ENCODE results near the gene DIDO1. TPM values are rescaled to one million over a fixed set of nuclear protein-coding genes. Genes with fewer than 3 reads are reported as not detected.

The DIDO1 gene
- total and polyA plus RNA-seq, 2 of the 4 experiments (the other 2 are of a cell fraction) = 21.8 to 28.1 TPM

- intact Hi-C loops (cut with micrococcal nuclease) (no loop called here), dilution Hi-C loops (cut with HindIII; ENCODE audit: low sequenced_read_pairs, unreplicated experiment) (no loop called here), in situ Hi-C loops (cut with MboI; ENCODE audit: low sequenced_read_pairs) (no loop called here)
- Histone ChIP-seq H3K9ac (ENCODE audit: low read depth, low read length) (no peak overlapping the region), H3K18ac (ENCODE audit: low read depth, low read length) (no peak overlapping the region), H2BK5ac (ENCODE audit: low read depth, low read length, poor library complexity, severe bottlenecking) (no peak overlapping the region), H3K27ac (ENCODE audit: insufficient read depth, low read length) (no peak overlapping the region), H3K4me2 (ENCODE audit: low read depth, low read length) (no peak overlapping the region), H3K79me1 (ENCODE audit: low read depth in 1 of 2, low read length in 2 of 2) (peaks cover 10 to 23% of the 10 kb centered on the region in 2 experiments; a peak in 3 of 4 replicates), H2BK15ac (ENCODE audit: low read depth, low read length) (no peak overlapping the region), H4K20me1 (ENCODE audit: insufficient read depth, low read length) (no peaks in the 10 kb centered on the region; the same call in none of the 2 replicates), H2AFZ (replicated peaks; ENCODE audit: low read length, poor library complexity) (no peak overlapping the region), H4K91ac (ENCODE audit: insufficient read depth, low read depth, low read length) (no peak overlapping the region), H3K4me1 (ENCODE audit: control insufficient read depth, insufficient read depth, low read length) (no peaks in the 10 kb centered on the region), H2AK5ac (ENCODE audit: low read depth, low read length) (no peak overlapping the region), H3K23ac (ENCODE audit: low read depth, low read length) (no peak overlapping the region), H2BK120ac (ENCODE audit: low read depth, low read length) (no peak overlapping the region), H3K14ac (replicated peaks; ENCODE audit: low read depth, low read length) (no peak overlapping the region), H3K9me1 (ENCODE audit: insufficient read depth, low read length) (no peaks in the 10 kb centered on the region), H2AK9ac (replicated peaks; ENCODE audit: low read depth, low read length, poor library complexity) (no peak overlapping the region), H3K27me3 (ENCODE audit: control insufficient read depth, insufficient read depth, low read length) (no peaks in the 10 kb centered on the region), H3K4ac (ENCODE audit: low read depth, low read length) (no peak overlapping the region), H3K4me3 (ENCODE audit: insufficient read depth, low read depth, low read length) (no peak overlapping the region), H3K9me3 (ENCODE audit: control insufficient read depth, insufficient read depth, low read length) (no peaks in the 10 kb centered on the region), H4K5ac (ENCODE audit: low read depth, low read length) (no peak overlapping the region), H3K56ac (ENCODE audit: extremely low read depth, insufficient read depth, low read length) (no peak overlapping the region), H4K8ac (ENCODE audit: low read depth in 2 of 2, low read length in 2 of 2) (no peak overlapping the region), H3K36me3 (ENCODE audit: control insufficient read depth, insufficient read depth, low read length) (peaks cover 24% of the 10 kb centered on the region), H2BK20ac (ENCODE audit: low read depth, low read length) (no peak overlapping the region)
- WGBS, 2 experiments (ENCODE audit: extremely low coverage in 2 of 2, insufficient read length in 1 of 2) = 90% methylated on average over 16 of the region's 22 CpGs; no CpG with 5 or more reads in 1 of the 2 experiments
- CTCF ChIA-PET = no interaction called here
- DNase-seq = no peak
- BruUV-seq (replicated peaks) = no TSS peak
- no peak for ATAC-seq (ENCODE audit: low read depth)
- POLR2A ChIA-PET (ENCODE audit: unreplicated experiment) = no interaction called here
- TF ChIP-seq POLR2A (IDR thresholded peaks at IDR 0.05; ENCODE audit: low read depth, low read length) = no peak
- TF ChIP-seq MAZ (IDR thresholded peaks at IDR 0.05; ENCODE audit: borderline replicate concordance, low read depth, low read length) = no peak
- no peak for TF ChIP-seq CTCF (conservative IDR thresholded peaks at IDR 0.05; ENCODE audit: low read depth, low read length)
- TF ChIP-seq, protein P1, sequence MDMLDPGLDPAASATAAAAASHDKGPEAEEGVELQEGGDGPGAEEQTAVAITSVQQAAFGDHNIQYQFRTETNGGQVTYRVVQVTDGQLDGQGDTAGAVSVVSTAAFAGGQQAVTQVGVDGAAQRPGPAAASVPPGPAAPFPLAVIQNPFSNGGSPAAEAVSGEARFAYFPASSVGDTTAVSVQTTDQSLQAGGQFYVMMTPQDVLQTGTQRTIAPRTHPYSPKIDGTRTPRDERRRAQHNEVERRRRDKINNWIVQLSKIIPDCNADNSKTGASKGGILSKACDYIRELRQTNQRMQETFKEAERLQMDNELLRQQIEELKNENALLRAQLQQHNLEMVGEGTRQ (IDR thresholded peaks at IDR 0.05; ENCODE audit: low read depth, low read length) = no peak
- no peak for TF ChIP-seq CHD1 (IDR thresholded peaks at IDR 0.05; ENCODE audit: low read depth, low read length)
- no peak for TF ChIP-seq SMC3 (IDR thresholded peaks at IDR 0.05; ENCODE audit: low read depth, low read length)
- TF ChIP-seq CEBPB (IDR thresholded peaks at IDR 0.05; ENCODE audit: low read depth, low read length) = no peak
- no peak for TF ChIP-seq RCOR1 (IDR thresholded peaks at IDR 0.05; ENCODE audit: insufficient replicate concordance, low read length)
- TF ChIP-seq MAFK (IDR thresholded peaks at IDR 0.05; ENCODE audit: low read depth, low read length) = no peak
- no peak for TF ChIP-seq ELK1 (IDR thresholded peaks at IDR 0.05; ENCODE audit: borderline replicate concordance, low read depth, low read length)
- no peak for TF ChIP-seq BHLHE40 (IDR thresholded peaks at IDR 0.05; ENCODE audit: low read depth, low read length)
- TF ChIP-seq FOS (IDR thresholded peaks at IDR 0.05; ENCODE audit: low read depth, low read length) = no peak
- TF ChIP-seq NFE2L2 (IDR thresholded peaks at IDR 0.05; ENCODE audit: low read depth, low read length) = no peak
- TF ChIP-seq RFX5 (IDR thresholded peaks at IDR 0.05; ENCODE audit: low read depth, low read length) = no peak
- no peak for TF ChIP-seq RAD21 (IDR thresholded peaks at IDR 0.05; ENCODE audit: low read length)
- TF ChIP-seq MXI1 (IDR thresholded peaks at IDR 0.05; ENCODE audit: borderline replicate concordance, low read depth, low read length) = no peak
Measured at GRCh38 chr20:62850333-62850974, 75.9 kb downstream of the DIDO1 start.

Measured in IMR-90 (cell line).